ENCODE measurements around the gene KLK12. TPM values are rescaled to one million over a fixed set of nuclear protein-coding genes. Genes with fewer than 3 reads are reported as not detected.
"Not testable (repeated sequence)": the region's sequence is repeated elsewhere in the genome, so short reads cannot be mapped to it uniquely, and the experiment has no call there.

KLK12 gene
- total and polyA plus RNA-seq, 2 donors (not counting 3 experiments of a cell fraction or from before 2014, with no cell fraction given), result not detected

DNA sequence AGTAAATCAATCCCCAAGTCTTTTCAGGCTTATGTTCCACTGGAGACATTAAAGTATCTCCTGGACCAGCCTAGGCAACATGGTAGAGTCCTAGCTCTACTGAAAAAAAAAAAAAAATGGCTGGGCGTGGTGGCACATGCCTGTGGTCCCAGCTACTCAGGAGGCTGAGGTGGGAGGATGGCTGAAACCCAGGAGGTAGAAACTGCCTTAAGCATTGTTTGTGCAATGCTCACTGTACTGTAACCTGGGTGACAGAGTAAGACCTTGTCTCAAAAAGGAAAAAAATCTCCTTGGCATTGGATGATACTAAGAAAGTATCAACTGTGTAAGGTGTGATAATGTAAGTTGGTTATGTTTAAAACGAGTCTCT lies 42.2 kb downstream of the KLK12 start:
- TF ChIP-seq, protein P1, sequence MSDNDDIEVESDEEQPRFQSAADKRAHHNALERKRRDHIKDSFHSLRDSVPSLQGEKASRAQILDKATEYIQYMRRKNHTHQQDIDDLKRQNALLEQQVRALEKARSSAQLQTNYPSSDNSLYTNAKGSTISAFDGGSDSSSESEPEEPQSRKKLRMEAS (IDR thresholded peaks at IDR 0.05; ENCODE audit: insufficient read depth, insufficient read length), result no peak
- TF ChIP-seq EZH2 (IDR thresholded peaks at IDR 0.05; ENCODE audit: borderline replicate concordance, low read depth, low read length, severe bottlenecking) (no peak), FOS (IDR thresholded peaks at IDR 0.05; ENCODE audit: borderline replicate concordance, insufficient read depth, low read length) (no peak), POLR2AphosphoS5 (IDR thresholded peaks at IDR 0.05; ENCODE audit: insufficient read depth, low read depth, low read length) (no peak), GATA2 (IDR thresholded peaks at IDR 0.05; ENCODE audit: insufficient read depth, insufficient read length, low read depth, low read length) (no peak), POLR2A (IDR thresholded peaks at IDR 0.05; ENCODE audit: low read depth, low read length) (no peak), JUN (IDR thresholded peaks at IDR 0.05; ENCODE audit: borderline replicate concordance, insufficient read depth, insufficient read length, low read depth) (no peak), MYC (IDR thresholded peaks at IDR 0.05; ENCODE audit: low read depth, low read length) (no peak)
- TF ChIP-seq, protein P2, sequence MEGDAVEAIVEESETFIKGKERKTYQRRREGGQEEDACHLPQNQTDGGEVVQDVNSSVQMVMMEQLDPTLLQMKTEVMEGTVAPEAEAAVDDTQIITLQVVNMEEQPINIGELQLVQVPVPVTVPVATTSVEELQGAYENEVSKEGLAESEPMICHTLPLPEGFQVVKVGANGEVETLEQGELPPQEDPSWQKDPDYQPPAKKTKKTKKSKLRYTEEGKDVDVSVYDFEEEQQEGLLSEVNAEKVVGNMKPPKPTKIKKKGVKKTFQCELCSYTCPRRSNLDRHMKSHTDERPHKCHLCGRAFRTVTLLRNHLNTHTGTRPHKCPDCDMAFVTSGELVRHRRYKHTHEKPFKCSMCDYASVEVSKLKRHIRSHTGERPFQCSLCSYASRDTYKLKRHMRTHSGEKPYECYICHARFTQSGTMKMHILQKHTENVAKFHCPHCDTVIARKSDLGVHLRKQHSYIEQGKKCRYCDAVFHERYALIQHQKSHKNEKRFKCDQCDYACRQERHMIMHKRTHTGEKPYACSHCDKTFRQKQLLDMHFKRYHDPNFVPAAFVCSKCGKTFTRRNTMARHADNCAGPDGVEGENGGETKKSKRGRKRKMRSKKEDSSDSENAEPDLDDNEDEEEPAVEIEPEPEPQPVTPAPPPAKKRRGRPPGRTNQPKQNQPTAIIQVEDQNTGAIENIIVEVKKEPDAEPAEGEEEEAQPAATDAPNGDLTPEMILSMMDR (IDR thresholded peaks at IDR 0.05; ENCODE audit: extremely low read depth in 1 of 2, insufficient read depth in 1 of 2, low read depth in 1 of 2, low read length in 2 of 2), result no peak
- no peaks in the 10 kb centered on the region for H3K36me3 ChIP-seq (ENCODE audit: control insufficient read depth in 2 of 2, extremely low read depth in 1 of 2, insufficient read depth in 2 of 2, low read length in 2 of 2)
- DNase-seq (ENCODE audit: low read depth, low spot score) (no peak), FAIRE-seq (no peak)
- no TSS peak for BruUV-seq (replicated peaks)
- H4K20me1 ChIP-seq (replicated peaks; ENCODE audit: control insufficient read depth, extremely low read depth, insufficient read depth, low read length), result no peaks in the 10 kb centered on the region
- no peak overlapping the region for H3K4me3 ChIP-seq (replicated peaks in 1 of 3; ENCODE audit: insufficient read depth in 1 of 3, low read depth in 1 of 3, low read length in 3 of 3)
- dilution Hi-C loops (cut with MboI; ENCODE audit: extremely low pct_ligation_motif_present, low sequenced_read_pairs), result no loop called here
- no peaks in the 10 kb centered on the region for H3K79me2 ChIP-seq (ENCODE audit: control insufficient read depth, insufficient read depth, low read length)
- H3K9ac ChIP-seq (replicated peaks; ENCODE audit: extremely low read depth, insufficient read depth, low read length), result no peak overlapping the region
- intact Hi-C loops (cut with micrococcal nuclease), result no loop called here
- no peaks in the 10 kb centered on the region for H3K4me1 ChIP-seq (ENCODE audit: control insufficient read depth, extremely low read depth, insufficient read depth, low read length)
- H3K9me3 ChIP-seq (replicated peaks; ENCODE audit: control insufficient read depth, insufficient read depth, low read length), result no peaks in the 10 kb centered on the region
- H3K27ac ChIP-seq (ENCODE audit: insufficient read depth, low read depth, low read length), result no peak overlapping the region
- ChIA-PET POLR2A (no interaction called here), CTCF (interaction anchor here (0.7 kb wide), 1 partner anchor 24 kb away, joined by 3 read pairs; no protein-coding TSS in a partner anchor)
- H3K27me3 ChIP-seq (ENCODE audit: control insufficient read depth in 2 of 2, insufficient read depth in 2 of 2, low read length in 2 of 2), result no peaks in the 10 kb centered on the region
- no peak overlapping the region for H2AFZ ChIP-seq (ENCODE audit: low read depth, low read length)
- no peak overlapping the region for H3K4me2 ChIP-seq (ENCODE audit: insufficient read depth, low read length)
- H3K9me1 ChIP-seq (replicated peaks; ENCODE audit: control insufficient read depth, extremely low read depth, insufficient read depth, low read length), result no peaks in the 10 kb centered on the region

DNA sequence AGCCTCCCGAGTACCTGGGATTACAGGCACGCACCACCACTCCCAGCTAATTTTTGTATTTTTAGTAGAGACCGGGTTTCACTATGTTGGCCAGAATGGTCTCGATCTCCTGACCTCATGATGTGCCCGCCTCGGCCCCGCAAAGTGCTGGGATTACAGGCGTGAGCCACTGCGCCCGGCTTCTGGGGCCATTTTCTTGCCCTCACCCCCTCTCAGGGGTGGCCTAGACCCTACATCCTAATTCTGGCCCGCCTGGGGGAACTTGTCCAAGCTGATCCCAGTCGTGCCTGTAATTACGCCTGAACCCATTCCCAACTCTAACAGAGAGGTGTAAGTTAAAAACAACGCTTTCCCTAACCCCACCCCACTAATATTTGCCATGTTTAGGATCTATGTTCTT lies 50.4 kb downstream of the KLK12 start:
- H3K27me3 ChIP-seq (ENCODE audit: control insufficient read depth in 2 of 2, insufficient read depth in 2 of 2, low read length in 2 of 2); dilution Hi-C loops (cut with MboI; ENCODE audit: extremely low pct_ligation_motif_present, low sequenced_read_pairs); H3K79me2 ChIP-seq (ENCODE audit: control insufficient read depth, insufficient read depth, low read length); H3K36me3 ChIP-seq (ENCODE audit: control insufficient read depth in 2 of 2, extremely low read depth in 1 of 2, insufficient read depth in 2 of 2, low read length in 2 of 2); H3K4me3 ChIP-seq (replicated peaks in 1 of 3; ENCODE audit: insufficient read depth in 1 of 3, low read depth in 1 of 3, low read length in 3 of 3); H2AFZ ChIP-seq (ENCODE audit: low read depth, low read length); H3K9me3 ChIP-seq (replicated peaks; ENCODE audit: control insufficient read depth, insufficient read depth, low read length); BruUV-seq (replicated peaks); H3K4me2 ChIP-seq (ENCODE audit: insufficient read depth, low read length); CTCF ChIA-PET; POLR2A ChIA-PET; H3K9me1 ChIP-seq (replicated peaks; ENCODE audit: control insufficient read depth, extremely low read depth, insufficient read depth, low read length); H3K4me1 ChIP-seq (ENCODE audit: control insufficient read depth, extremely low read depth, insufficient read depth, low read length); H3K27ac ChIP-seq (ENCODE audit: insufficient read depth, low read depth, low read length); H4K20me1 ChIP-seq (replicated peaks; ENCODE audit: control insufficient read depth, extremely low read depth, insufficient read depth, low read length); H3K9ac ChIP-seq (replicated peaks; ENCODE audit: extremely low read depth, insufficient read depth, low read length); DNase-seq (ENCODE audit: low read depth, low spot score); FAIRE-seq; intact Hi-C loops (cut with micrococcal nuclease): not testable (repeated sequence)

Data from endothelial cell of umbilical vein (primary cell).